ENCODE data around the gene FGGY.

Gene FGGY

GRCh38 chr1:59549066-59549837, 252.4 kb downstream of the FGGY start:
- no peak overlapping the region for H3K4me3 ChIP-seq (ENCODE audit: low read depth, low read length)
- no peak for DNase-seq (ENCODE audit: low read depth)
- TF ChIP-seq CTCF (IDR thresholded peaks at IDR 0.05; ENCODE audit: low read depth, low read length, missing control alignments): no peak

DNA sequence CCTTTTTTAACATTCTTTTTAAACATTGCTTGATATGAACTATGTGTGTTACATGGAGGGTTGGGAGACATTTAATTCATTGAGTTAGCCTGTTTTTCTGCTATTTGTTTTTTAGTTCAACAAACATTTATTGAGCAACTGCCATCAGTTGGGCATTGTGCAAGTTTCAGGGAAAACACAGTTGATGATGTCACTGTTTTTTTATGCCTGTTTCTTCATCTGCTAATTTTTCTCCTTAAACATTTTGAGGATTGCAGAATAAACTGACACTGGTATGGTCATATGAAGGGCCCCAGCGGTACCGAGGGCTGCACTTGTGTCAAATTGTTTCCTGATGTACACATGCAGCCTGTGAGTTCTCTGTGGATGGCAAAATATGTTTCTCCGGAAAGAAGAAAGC, 253.0 kb downstream of the FGGY start:
- H3K4me3 ChIP-seq (ENCODE audit: low read depth, low read length): no peak overlapping the region
- DNase-seq (ENCODE audit: low read depth): no peak
- TF ChIP-seq CTCF (IDR thresholded peaks at IDR 0.05; ENCODE audit: low read depth, low read length, missing control alignments): no peak

DNA sequence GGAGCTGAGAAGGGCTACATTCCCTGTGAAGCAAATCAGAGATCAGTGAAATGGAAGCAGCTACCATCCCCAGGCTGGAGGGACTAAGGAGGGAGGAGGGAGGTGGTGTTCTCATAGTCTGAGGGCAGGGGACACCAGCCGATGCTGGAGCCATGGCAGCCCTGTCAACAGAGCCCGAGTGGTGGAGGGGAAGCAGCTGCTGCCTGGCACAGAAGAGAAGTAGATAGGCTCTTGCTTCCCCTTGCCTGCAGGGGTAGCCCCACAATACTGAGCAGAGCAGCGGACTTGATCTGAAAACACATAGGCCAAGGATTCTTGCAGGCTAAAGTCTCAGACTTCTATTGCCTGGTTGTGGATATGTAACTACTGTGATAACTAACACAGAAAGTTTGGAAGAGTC, 255.1 kb downstream of the FGGY start:
- H3K4me3 ChIP-seq (ENCODE audit: low read depth, low read length): no peak overlapping the region
- no peak for DNase-seq (ENCODE audit: low read depth)
- TF ChIP-seq CTCF (IDR thresholded peaks at IDR 0.05; ENCODE audit: low read depth, low read length, missing control alignments): no peak

DNA sequence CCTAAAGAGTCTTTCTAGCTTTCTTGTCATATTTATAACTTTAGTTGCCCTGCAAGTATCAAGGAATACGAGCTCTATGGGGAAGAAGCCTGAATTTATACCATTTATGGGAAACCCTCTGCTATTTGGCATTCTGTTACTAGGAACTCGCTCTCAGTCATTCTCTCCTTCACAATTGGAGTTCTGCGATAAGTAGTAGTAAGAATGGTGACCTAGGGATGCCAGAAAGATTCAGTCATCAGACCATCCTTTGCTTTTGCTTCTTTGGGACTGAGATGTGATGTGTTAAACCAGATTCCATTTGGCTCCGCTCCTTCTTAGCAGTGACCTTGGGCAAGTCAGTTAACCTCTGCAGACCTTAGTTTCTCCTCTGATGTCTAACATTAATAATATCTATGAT, 256.5 kb downstream of the FGGY start:
- no peak for TF ChIP-seq CTCF (IDR thresholded peaks at IDR 0.05; ENCODE audit: low read depth, low read length, missing control alignments)
- no peak overlapping the region for H3K4me3 ChIP-seq (ENCODE audit: low read depth, low read length)
- DNase-seq (ENCODE audit: low read depth): no peak

- no peak overlapping the region for H3K4me3 ChIP-seq (ENCODE audit: low read depth, low read length)
- no peak for TF ChIP-seq CTCF (IDR thresholded peaks at IDR 0.05; ENCODE audit: low read depth, low read length, missing control alignments)
- no peak for DNase-seq (ENCODE audit: low read depth)
Observed at GRCh38 chr1:59554011-59554663, 257.2 kb downstream of the FGGY start.

DNA sequence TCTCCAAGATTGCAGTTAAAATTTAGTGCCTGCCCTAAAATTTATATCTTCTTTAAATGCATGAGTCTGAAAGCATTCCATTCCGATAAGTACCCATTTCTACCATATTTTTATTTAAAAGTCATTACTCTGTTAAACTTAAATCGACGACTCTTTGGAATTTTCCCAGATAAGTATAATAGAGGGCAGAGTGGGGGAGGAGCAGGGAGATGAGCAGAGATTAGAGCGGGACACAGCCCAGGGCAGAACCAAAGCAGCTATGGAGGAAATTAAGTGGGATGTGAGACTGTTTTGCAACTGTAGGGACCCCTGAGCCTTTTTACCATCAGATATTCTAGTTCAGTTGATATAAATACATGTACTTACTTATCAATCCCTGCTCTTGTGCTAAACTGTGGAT, 257.9 kb downstream of the FGGY start:
- no peak for DNase-seq (ENCODE audit: low read depth)
- H3K4me3 ChIP-seq (ENCODE audit: low read depth, low read length): no peak overlapping the region
- no peak for TF ChIP-seq CTCF (IDR thresholded peaks at IDR 0.05; ENCODE audit: low read depth, low read length, missing control alignments)

DNA sequence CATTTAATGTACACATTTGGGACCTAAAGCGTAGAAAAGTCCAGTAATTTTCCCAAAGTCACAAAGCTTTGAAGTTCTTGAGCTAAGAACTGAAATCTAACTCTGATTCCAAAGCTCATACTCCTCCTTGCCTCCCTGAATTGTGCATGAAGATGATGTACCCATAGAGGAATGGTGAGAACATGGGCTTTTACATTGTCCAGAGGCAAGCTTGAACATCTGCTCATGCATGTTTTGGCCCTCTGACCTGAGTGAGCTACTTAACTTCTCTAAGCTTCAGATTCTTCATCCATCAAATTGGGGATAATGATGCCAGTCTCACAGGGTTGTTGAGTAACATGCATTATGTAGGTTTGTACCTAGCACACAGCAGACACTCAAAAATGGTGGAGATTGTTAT, 259.5 kb downstream of the FGGY start:
- no peak overlapping the region for H3K4me3 ChIP-seq (ENCODE audit: low read depth, low read length)
- no peak for TF ChIP-seq CTCF (IDR thresholded peaks at IDR 0.05; ENCODE audit: low read depth, low read length, missing control alignments)
- DNase-seq (ENCODE audit: low read depth): no peak
